Amniotic stem cell (primary cell): ENCODE data around the gene MYOCD.
"Not testable (repeated sequence)": the region's sequence is repeated elsewhere in the genome, so short reads cannot be mapped to it uniquely, and the experiment has no call there.

Source experiments
- DNase-seq: peaks from one replicate; lab custom pipeline; 2025; lab: John Stamatoyannopoulos, UW

Gene MYOCD

GRCh38 chr17:12665263-12666210 lies at the start of gene MYOCD:
TSS of gene MYOCD (plus strand) at chr17:12665890. CDS start at chr17:12666189, 299 bp downstream.
- DNase-seq: peak; percentile 41

GRCh38 chr17:12616161-12616560 lies 49.5 kb upstream of the MYOCD start:
- DNase-seq: no peak

DNA sequence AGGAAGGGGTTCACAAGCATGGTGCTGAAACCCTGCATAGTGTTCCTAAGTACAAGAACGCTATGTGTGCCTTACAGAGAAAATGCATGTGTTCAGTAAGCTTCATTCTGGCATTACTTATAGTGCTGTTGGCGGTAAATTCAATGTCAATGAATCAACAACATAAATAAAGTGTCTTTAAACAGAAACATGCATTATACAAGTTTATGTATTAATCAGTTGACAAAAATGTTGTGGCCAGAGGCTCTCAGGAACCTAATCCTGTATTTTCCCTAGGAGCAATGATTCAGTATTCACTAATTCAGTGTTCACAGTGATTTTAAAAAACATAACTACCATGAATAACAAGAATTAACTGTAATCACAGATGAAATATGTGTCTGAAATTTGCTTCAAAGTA lies 47.1 kb upstream of the MYOCD start:
- DNase-seq: peak; percentile 71

GRCh38 chr17:12619459-12620199 lies 46.1 kb upstream of the MYOCD start:
- no peak for DNase-seq

GRCh38 chr17:12620200-12620720 lies 45.4 kb upstream of the MYOCD start:
- DNase-seq: peak; percentile 42

- no peak for DNase-seq
These were observed 43.0 kb upstream of the MYOCD start for GRCh38 chr17:12622726-12623125.

DNA sequence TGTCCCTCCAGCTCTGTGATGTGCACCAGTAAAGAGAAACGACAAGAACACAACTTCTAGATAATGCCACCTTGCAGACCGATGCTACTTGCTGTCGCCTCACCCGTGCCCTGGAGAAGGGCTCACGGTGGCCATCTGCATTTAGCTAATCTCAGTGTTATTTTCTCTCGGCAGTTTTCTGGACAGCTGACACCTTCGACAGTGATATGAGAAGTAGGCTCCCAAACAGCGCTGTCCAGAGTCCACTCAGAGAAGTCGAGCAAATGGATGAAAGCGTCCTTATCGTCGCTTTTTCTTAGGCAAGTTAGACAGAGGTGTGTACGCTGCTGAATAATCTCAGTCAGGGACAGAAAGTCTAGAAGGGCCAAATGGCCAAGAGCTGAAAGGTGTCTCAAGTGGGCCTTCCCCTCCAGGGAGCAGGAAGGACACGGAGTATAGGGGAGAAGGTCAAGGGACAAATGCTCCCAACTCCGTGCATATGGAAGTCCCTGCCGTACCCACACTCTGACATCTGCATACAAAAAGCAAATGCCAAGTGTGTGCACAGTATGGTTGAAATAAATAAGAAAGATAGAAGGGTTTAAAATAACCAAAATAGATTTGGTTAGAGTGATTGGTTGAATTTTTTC lies 42.4 kb upstream of the MYOCD start:
- no peak for DNase-seq

DNA sequence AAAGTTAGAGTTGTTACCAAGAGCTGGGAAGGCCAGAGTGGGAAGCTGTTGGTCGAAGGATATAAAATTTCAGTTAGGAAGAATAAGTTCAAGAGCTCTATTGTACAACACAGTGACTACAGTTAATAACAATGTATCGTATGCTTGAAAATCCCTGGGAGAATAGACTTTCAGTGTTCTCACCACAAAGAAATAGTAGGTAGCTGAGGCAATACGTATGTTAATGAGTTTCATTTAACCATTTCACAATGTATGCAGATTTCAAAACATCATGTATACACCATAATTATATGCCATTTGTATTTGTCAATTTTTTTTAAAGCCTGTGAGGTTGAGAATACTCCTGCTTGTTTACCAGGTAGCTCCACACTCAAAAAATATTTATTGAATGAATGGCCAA lies 41.5 kb upstream of the MYOCD start:
- DNase-seq: no peak

DNA sequence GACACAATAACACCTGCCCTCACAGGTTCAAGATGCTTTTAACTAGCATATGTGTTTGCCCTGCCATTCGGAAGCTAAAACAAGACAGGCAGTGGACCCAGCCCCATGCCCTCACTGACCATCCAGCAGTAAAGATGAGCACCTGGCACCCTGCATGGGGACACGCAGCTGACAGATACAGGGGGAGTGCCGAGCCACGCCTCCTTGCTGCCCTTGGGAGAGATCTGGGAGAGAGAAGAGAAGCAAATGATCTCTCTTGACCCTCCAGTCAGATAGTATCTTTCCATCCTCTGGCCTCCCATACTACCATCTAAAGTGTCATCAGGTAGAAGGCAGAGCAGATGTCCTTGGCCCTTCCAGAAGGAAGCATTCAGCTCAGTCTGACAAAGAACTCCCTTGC lies 40.6 kb upstream of the MYOCD start:
- no peak for DNase-seq

DNA sequence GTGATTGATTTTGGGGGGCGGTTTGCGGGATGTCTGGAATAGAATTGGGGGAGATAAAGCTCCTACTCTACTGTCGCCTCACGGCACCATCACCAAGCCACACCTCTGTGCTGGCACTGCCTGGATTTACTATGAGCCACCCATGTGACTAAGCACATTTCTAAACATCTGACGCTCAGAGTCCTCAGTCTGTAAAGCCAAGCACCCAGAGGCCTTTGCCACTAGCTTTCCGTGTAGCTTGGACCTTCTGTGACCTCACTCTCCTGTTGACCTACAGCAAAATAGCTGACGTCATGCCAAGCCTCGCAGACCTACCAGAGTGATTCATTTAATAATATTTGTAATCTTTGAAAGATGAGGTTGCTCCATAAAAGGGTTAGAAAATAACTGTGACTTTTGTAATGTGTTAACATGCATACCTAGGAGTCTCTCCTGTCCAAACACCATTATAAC lies 38.5 kb upstream of the MYOCD start:
- peak; percentile 94 for DNase-seq

- DNase-seq: peak; percentile 27
These were observed 37.8 kb upstream of the MYOCD start for GRCh38 chr17:12627781-12628451.

- DNase-seq: no peak
These were observed 34.6 kb upstream of the MYOCD start for GRCh38 chr17:12631076-12631475.

- no peak for DNase-seq
These were observed 32.9 kb upstream of the MYOCD start for GRCh38 chr17:12632785-12633184.

- DNase-seq: no peak
These were observed 30.8 kb upstream of the MYOCD start for GRCh38 chr17:12634789-12635414.

- not testable (repeated sequence) for DNase-seq
These were observed 29.7 kb upstream of the MYOCD start for GRCh38 chr17:12635996-12636395.

GRCh38 chr17:12637015-12637414 lies 28.7 kb upstream of the MYOCD start:
- DNase-seq: peak; percentile 82

DNA sequence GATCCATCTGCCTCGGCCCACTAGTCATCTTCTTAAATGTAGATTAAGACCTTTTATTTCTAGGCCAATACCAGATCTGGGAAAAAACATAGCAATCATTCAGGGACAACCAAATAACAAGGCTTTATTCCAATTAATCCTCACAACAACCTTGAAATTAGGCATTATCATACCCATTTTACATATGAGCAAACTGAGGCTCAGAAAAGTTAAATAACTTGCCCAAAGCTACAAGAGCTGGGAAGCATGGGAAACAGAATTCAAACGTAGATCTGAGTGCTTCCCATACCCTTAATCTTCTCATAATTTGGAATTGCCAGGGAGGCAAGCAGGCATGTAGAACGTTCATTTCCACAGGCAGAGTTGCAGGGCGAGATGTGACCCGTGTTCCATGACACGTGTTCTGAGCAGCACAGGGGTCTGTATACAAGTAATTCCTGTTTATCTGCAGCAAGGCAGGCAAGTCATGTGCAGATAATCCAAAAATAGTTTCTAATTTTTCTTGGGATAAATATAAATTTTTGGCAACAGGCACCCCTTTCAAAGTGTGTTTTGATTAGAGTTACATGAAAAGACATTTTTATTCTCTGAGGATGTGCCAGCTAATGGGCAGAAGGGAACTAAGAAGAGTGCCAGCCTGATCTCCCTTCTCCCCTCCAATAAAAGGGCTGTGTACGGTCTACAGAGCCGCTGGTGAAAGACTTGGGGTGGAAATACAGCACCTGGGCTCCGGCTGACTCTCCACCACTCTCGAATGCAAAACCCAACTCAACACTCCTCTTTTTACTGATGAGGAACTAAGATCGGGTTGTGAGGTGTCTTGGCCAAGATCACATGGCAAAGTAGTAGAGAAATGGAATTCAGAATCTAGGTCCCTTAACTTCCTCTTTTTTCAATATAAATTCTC lies 27.7 kb upstream of the MYOCD start:
- no peak for DNase-seq

DNA sequence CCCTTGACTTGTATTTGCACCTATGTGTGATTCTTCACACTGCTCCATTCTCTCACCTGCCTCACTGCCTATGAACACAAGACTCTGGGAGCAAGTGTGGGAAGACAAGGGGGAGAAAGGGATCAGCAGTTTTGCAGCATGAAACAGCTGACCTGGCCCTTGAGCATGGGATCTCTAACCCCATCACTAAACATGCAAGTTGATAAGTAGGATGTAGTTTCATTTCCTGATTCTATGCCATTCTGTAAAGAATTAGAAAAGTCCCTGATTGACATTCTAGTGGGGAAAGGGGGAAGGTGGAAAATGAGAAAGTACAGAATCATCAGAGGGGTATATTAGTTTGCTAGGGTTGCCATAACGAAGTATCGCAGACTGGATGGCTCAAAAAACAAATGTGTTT lies 25.3 kb upstream of the MYOCD start:
- DNase-seq: no peak

- no peak for DNase-seq
These were observed 24.6 kb upstream of the MYOCD start for GRCh38 chr17:12641084-12641483.

DNA sequence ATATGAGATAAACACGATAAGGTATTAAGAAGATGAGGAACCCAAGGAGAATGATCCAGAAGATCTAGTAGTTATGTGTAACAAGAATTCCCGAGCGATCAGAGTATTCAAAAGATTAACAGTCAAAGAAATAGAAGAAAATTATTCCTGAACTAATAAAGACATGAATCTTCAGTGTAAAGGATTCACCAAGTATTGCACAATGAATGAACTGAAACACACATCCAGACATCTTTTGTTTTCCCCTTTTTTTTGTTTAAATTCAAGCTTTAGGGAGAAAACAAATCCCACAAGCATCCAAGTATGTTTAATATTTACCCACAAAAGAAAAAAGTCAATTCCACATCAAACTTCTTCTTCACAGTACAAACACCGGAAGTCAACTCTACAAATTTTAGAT lies 23.7 kb upstream of the MYOCD start:
- DNase-seq: no peak
